Mammary microvascular endothelial cell (primary cell): ENCODE measurements around the gene ACKR2. TPM values are rescaled to one million over a fixed set of nuclear protein-coding genes. Genes with fewer than 3 reads are reported as not detected.

Source experiments
- total RNA-seq: library from RNA; depleted of rRNA; stranded (reverse); fragments of >200 nt; gene quantifications from 2 replicates; pipeline ENCODE4 v1.2.3, GENCODE V29; 2015

ACKR2 gene
- 0.59 and 0.67 TPM in 2 replicates for total RNA-seq

GRCh38 chr3:42809202-42809601 is at the start of gene ACKR2:
ACKR2 (plus strand) TSS chr3:42809445; CDS start chr3:42864503, 55,058 bp downstream.

GRCh38 chr3:42772670-42773408 is 36.4 kb upstream of the ACKR2 start, which contains the start of gene CCDC13:
CCDC13 (minus strand) TSS chr3:42773253; CDS start chr3:42758345, 14,908 bp downstream.

DNA sequence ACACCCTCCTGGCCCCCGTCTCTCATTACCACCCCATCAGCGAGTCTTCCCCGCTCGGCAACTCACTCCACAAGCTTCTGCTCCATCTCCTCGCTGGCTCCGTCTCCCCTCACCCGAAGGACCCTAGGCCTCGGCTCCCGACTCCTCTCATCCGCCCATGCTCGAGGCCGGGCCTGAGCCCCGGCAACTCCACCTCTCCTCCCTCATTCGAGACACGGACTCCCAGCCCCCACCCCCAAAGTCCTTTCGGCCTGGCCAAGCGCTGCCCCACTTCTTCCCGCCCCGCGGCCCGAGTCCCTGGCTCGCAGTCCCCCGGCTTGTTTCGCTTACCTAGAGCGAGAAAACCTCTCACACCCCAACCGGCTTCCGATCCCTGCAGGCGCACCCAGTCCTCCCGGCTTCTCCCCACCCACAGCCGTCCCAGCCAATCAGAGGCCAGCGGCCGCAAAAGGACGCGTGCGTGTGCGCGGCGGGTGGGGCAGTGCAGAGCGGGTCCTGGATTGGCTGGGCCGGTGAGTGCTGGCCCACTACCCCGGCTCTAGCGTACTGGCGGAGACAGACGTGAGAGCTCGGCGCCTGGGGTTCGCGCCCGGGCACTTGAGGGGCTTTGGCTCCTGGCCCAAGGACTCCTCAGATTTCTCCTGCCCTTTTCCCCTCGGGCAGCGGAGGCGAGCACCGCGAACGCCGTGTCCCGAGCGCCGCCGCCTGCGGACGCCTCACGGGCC is 5.0 kb upstream of the ACKR2 start, which contains the start of gene HIGD1A:
TSS of gene HIGD1A (minus strand) at position 385 of the 725 bp plus-strand sequence. CDS start 10,237 bp downstream, outside the sequence.

DNA sequence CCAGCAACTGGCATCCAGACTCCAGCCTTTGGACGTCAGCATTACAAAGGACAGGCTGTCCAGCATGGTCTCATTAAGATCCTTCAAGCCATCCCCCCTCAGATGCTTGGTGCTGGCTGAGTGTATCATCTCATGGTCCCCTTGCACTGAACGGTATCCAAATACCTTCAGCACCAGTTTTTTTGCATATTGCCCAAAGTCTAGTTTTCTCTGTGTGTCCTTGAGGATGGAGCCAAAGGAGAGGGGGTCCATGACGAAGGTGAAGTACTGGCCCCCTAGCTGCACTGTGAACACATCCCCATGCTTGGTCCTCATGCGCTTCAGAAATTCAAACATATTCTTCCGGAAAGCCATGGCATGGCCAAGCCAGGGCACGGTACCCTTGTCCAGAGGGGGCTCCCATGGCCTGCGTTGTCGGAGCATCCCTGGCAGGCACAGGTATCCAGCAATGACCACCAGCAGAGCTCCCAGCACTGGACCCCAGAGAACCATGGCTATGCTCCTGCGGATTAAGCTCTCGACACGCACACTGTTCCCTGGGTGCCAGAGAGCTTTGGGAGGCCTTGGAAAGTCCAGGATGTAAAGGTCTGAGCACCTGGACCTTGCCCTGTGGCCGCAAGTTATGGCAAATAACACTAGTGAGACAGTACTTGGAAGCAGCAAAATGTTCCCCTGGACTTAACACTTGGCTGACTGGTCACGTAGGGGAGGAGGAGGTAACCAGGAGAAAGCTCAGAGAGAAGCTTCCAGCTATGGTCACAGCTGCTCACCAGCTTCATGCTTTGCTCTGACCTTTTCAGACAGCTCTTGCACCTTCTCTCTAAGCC is 66.3 kb downstream of the ACKR2 start, which contains the start of gene CYP8B1:
TSS of gene CYP8B1 (minus strand) at position 555 of the 827 bp plus-strand sequence. CDS start at position 492, 63 bp downstream.

GRCh38 chr3:42906070-42906847 is 97.0 kb downstream of the ACKR2 start, which contains the start of gene ZNF662:
ZNF662 (plus strand) TSS chr3:42906142; CDS start chr3:42908115, 1,973 bp downstream.

Other genes starting within 250 kb of the ACKR2 start
- gene SEC22C, start 227.5 kb upstream of the ACKR2 start, total RNA-seq = 85.4 and 110 TPM in 2 replicates
- gene SS18L2, start 218.6 kb upstream of the ACKR2 start, total RNA-seq = 26.3 and 34.5 TPM in 2 replicates
- 15.4 and 18.5 TPM in 2 replicates for gene NKTR, start 208.8 kb upstream of the ACKR2 start, total RNA-seq
- gene ZBTB47, start 155.7 kb upstream of the ACKR2 start, total RNA-seq = 11.6 and 11.7 TPM in 2 replicates
- not detected in 2 replicates for gene KLHL40, start 123.9 kb upstream of the ACKR2 start, total RNA-seq
- gene HHATL, start 106.6 kb upstream of the ACKR2 start, total RNA-seq = not detected in 2 replicates
- not detected in 2 replicates for gene CCDC13, start 36.2 kb upstream of the ACKR2 start, total RNA-seq
- 121 and 136 TPM in 2 replicates for gene HIGD1A, start 5.0 kb upstream of the ACKR2 start, total RNA-seq
- not detected in 2 replicates for gene CYP8B1, start 66.4 kb downstream of the ACKR2 start, total RNA-seq
- 1.00 and 1.1 TPM in 2 replicates for gene ZNF662, start 96.7 kb downstream of the ACKR2 start, total RNA-seq
- gene GASK1A, start 169.9 kb downstream of the ACKR2 start, total RNA-seq = not detected in 2 replicates